ENCODE data around the gene EXT2.

The EXT2 gene

DNA sequence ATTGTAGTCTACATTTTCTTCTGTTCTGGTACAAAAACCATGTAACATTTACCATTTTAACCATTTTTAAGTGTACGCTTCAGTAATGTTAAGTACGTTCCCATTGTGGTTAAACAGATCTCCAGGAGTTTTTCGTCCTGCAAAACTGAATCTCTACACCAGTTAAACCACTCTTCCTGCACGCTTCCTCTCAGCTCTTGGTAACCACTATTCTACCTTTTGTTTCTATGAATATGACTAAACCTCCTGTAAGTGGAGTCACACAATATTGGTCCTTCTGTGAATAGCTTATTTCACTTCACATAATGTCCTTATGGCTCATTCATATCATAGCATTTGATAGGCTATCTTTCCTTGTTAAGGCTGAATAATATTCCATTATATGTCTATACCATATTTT is 7.1 kb upstream of the EXT2 start:
- no peak for DNase-seq

- no peak for DNase-seq
Observed at GRCh38 chr11:44088871-44089270, 6.6 kb upstream of the EXT2 start.

- DNase-seq, result no peak
Observed at GRCh38 chr11:44090539-44090938, 4.9 kb upstream of the EXT2 start.

GRCh38 chr11:44094260-44094868 is 1.1 kb upstream of the EXT2 start:
- peak; percentile 82 for DNase-seq

DNA sequence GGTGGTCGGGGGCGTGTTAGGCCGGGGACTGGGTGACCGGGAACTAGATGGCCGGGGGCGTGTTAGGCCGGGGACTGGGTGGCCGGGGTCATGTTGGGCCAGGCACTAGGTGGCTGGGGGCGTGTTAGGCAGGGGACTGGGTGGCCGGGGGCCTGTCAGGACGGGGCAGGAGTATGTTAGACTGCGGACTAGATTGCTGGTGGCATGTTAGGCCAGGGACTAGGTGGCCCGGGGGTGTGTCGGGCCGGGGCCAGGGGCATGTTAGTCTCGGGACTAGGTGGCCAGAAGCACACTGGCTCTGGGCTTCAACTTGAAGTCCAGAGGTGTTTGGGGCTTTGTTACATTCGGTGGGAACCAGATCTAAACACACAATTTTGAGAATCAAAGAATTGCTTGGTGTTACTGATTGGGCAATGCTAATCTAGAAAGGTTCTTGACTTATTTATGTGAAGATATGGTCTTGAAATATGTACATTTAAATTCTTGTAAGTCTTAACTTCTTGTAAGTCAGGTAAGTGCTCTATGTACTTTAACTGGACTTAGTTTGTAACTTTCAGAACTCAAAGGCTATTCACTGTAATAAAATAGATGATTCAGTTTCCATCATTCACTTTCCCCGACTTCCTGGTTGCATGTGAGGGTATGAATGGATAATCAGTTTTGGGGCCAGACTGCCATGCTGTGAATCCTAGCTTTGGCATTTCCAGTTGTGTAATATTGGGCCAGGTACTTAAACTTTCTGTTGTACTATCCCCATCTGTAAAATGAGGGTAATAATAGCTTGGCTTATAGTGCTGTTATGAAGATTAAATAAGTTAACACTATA is 1.1 kb downstream of the EXT2 start:
- DNase-seq, result no peak

GRCh38 chr11:44097821-44098220 is 2.3 kb downstream of the EXT2 start:
- DNase-seq, result no peak

DNA sequence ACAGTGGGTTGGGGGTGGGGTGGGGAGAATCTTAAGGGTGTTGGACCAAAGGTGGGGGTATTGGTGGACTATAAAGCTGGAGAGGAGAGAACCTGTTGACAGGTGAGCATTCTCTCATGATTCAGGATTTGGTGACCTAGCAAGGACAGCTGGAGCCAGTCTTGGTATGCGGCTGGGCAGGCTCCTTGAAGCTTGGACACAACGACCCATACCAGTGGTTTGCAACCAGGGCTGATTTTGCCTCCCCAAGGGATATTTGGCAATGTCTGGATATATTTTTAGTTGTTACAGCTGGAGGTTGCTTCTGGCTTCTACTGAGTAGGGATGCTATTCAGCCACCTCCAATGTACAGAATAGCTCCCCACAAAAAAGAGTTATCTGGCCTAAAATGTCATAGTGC is 5.6 kb downstream of the EXT2 start:
- DNase-seq, result no peak

GRCh38 chr11:44104481-44105294 is 9.2 kb downstream of the EXT2 start:
- no peak for DNase-seq

GRCh38 chr11:44108260-44108659 is 12.8 kb downstream of the EXT2 start:
- DNase-seq, result no peak

DNA sequence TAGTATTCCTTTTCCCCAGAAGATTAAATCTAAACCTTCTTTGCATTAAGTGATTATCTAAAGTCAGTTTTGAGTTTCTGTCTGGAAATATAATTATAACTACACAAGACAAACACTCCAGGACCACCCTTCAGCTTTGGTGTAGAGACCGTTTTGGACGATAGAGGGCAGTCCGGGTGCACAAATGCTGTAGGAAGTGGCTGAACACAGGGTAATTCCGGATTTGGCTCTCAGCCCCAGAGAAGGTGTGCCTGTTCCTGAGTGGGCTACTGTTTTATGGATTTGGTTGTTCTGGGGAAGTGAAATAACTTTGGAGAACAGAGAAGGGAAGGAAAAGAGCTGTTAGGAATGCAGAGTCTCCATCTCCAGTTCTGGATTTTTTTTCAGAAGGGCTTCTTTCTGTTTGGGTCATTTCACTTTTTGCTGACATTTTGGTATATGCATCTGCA is 14.8 kb downstream of the EXT2 start:
- DNase-seq, result peak; percentile 61

DNA sequence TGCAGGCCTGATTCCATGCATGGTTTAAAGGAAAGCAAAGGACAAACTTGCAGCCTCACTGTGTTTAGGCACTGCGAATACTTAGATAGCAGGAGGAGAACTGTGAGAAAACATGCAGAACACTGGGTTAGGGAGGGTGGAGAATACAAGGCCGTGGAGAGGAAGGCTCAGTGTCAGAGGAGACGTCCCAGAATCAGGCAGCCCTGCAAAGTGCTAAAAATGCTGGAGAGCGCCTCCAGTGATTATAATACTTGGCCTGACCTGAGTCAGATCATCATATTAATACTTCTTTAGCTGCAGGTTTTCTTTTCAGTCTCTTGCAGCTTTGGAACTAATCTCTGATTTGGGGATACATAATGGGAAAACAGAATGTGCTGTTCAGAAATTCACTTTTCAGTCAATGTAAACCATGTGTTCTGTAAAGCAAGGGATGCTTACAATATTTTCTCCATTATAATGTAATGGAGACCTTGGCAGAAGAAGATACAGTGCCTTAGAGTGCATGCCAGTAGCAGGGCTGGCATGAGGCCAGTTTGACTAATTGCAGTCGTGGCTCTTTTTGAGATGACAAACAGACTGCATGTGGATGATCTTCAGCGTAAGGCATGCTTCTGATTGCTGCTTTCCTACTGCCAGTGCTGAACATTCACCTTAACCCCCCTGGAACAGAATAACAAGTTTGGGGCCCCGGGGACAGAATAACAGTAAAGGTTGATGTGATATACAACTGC is 16.8 kb downstream of the EXT2 start:
- DNase-seq, result no peak

DNA sequence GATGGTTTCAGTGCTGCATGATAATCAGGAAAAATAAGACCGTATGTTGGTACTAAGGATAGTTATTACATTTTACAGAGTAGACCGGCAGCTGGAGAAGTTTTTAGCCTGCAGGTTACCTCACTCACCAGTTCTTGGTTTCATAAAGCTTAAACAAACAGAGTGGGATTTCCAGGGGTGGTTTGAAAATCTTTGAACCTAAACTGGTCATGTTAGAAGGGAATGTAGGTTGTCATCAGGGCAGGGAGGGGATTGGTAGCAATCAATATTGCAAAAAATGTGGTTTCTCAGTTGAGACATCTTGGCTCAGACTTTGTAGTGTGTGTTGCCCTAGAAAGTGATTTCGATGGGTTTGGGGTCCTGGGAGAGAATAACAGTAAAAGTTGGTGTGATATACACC is 17.5 kb downstream of the EXT2 start:
- no peak for DNase-seq

DNA sequence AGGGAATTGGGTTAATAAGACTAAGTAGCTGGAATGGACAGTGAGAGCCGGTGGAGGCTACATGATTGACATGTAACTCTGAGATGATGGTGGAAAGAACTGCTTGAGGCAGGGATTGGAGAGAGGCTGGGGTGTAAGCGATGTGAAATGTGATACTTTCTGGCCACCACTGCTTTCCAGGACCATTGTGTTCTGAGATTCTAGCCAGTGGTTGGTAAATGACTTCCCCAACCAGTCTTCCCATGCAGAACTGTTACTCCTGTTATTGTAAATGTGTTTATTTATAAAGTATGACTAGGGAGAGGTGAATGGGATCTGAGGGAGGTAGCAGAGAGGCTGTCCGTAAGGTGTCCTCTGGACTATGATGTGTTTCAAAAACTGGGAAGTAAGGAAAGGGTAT is 18.1 kb downstream of the EXT2 start:
- no peak for DNase-seq

DNA sequence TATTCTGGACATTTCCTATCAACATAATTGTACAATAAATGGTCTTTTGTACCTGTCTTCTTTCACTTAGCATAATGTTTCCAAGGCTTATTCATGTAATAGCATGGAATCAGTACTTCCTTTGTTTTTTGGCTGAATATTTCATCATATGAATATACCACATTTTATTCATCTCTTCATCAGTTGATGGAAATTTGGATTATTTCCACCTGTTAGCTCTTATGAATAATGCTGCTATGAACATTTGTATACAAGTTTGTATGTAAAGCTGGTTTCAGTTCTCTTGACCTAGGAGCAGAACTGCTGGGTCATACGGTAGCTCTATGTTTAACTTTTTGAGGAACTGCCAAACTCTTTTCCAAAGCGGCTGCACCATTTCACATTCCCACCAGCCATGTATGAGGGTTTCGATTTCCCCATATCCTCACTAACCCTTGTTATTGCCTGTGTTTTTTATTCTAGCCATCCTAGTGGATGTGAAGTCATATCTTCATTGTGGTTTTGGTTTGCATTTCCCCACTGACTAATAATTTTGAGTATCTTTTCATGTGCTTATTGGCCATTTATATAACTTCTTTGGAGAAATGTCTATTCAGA is 20.9 kb downstream of the EXT2 start:
- DNase-seq, result no peak

GRCh38 chr11:44120169-44120568 is 24.7 kb downstream of the EXT2 start:
- no peak for DNase-seq

- DNase-seq, result no peak
Observed at GRCh38 chr11:44125598-44125997, 30.1 kb downstream of the EXT2 start.

- DNase-seq, result no peak
Observed at GRCh38 chr11:44126304-44126703, 30.8 kb downstream of the EXT2 start.

- no peak for DNase-seq
Observed at GRCh38 chr11:44127130-44127529, 31.7 kb downstream of the EXT2 start.

DNA sequence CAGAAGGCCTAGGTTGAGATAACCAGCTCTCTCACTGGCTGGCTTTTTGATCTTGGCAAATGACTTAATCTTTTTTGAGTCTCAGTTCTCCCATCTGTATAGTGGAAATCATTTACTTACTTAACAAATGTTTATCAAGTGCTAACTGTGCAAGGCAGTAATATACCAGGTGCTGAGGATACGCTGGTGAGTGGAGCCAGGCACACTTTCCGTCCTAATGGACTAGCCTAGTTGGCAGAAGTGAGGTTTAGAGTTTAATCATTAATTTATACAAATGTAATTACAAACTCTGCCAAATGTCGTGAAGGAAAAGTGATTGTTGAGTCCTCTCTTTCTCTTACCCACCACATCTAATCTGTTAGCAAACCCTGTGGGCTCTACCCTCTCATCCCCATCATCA is 33.3 kb downstream of the EXT2 start:
- DNase-seq, result no peak

GRCh38 chr11:44130751-44131150 is 35.3 kb downstream of the EXT2 start:
- DNase-seq, result no peak

- no peak for DNase-seq
Observed at GRCh38 chr11:44133335-44133946, 38.0 kb downstream of the EXT2 start.

GRCh38 chr11:44134625-44135024 is 39.1 kb downstream of the EXT2 start:
- no peak for DNase-seq

Measured in CD4-positive, alpha-beta T cell treated with Interleukin-12 subunit alpha and Interleukin-12 subunit beta, for 1 hour (primary cell).